ENCODE measurements around the gene B9D2.

DNA sequence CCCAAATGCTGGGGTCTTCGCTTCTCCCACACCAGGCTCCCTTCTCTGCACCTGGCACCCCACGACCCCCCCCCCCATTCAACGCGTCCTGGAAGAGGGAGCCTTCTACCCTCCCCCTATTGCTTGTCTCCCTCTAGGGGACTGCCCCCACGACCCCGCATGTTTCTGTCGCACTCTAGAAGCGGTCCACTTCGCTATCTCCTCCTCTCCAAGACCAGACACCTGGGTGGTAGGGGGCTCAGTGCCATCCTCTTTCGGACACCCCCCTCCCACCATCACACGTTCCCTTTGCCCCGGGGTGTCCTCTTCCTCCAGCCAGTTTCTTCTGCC, 11.7 kb downstream of the B9D2 start:
- TF ChIP-seq, protein P1, sequence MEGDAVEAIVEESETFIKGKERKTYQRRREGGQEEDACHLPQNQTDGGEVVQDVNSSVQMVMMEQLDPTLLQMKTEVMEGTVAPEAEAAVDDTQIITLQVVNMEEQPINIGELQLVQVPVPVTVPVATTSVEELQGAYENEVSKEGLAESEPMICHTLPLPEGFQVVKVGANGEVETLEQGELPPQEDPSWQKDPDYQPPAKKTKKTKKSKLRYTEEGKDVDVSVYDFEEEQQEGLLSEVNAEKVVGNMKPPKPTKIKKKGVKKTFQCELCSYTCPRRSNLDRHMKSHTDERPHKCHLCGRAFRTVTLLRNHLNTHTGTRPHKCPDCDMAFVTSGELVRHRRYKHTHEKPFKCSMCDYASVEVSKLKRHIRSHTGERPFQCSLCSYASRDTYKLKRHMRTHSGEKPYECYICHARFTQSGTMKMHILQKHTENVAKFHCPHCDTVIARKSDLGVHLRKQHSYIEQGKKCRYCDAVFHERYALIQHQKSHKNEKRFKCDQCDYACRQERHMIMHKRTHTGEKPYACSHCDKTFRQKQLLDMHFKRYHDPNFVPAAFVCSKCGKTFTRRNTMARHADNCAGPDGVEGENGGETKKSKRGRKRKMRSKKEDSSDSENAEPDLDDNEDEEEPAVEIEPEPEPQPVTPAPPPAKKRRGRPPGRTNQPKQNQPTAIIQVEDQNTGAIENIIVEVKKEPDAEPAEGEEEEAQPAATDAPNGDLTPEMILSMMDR (IDR thresholded peaks at IDR 0.05; ENCODE audit: borderline replicate concordance, extremely low read depth, low read length, poor library complexity, severe bottlenecking), result no peak
- TF ChIP-seq EZH2 (IDR thresholded peaks at IDR 0.05; ENCODE audit: borderline replicate concordance, low read depth, low read length, severe bottlenecking), result no peak
